ENCODE data around the gene HES3.
A peak's percentile ranks its signal among the peaks of the same experiment; 100 is the strongest.

The HES3 gene

GRCh38 chr1:6243053-6243834 is 735 bp upstream of the HES3 start:
- TF ChIP-seq CTCF (IDR thresholded peaks at IDR 0.05; ENCODE audit: low read length) (no peak), EZH2 (optimal IDR thresholded peaks at IDR 0.05; ENCODE audit: low read depth, low read length) (no peak), EZH2phosphoT487 (IDR thresholded peaks at IDR 0.05; ENCODE audit: low read length) (no peak; the same call in 1 of the 2 replicates)
- Histone ChIP-seq H3K4me2 (ENCODE audit: low read depth, low read length) (no peak overlapping the region), H3K36me3 (replicated peaks; ENCODE audit: insufficient read depth, low read length) (no peaks in the 10 kb centered on the region), H3K9me3 (replicated peaks; ENCODE audit: insufficient read depth, low read length) (no peaks in the 10 kb centered on the region), H3F3A (ENCODE audit: insufficient read depth, low read length) (no peaks in the 10 kb centered on the region), H2AFZ (ENCODE audit: low read length) (no peak overlapping the region), H3K9me2 (replicated peaks; ENCODE audit: insufficient read depth, low read length) (no peaks in the 10 kb centered on the region), H4K20me1 (ENCODE audit: insufficient read depth, low read length) (no peaks in the 10 kb centered on the region), H3K79me2 (ENCODE audit: low read length) (no peaks in the 10 kb centered on the region), H3K27me3 (replicated peaks; ENCODE audit: insufficient read depth, low read length) (peaks cover 88% of the 10 kb centered on the region), H3K9ac (ENCODE audit: low read length) (no peak overlapping the region), H3K27ac (ENCODE audit: low read length) (no peak overlapping the region), H3K4me3 (ENCODE audit: low read length) (no peak overlapping the region), H3K4me1 (ENCODE audit: low read length) (no peaks in the 10 kb centered on the region; the same call in 1 of the 2 replicates)
- DNase-seq = no peak

GRCh38 chr1:6244401-6245049 is 546 bp downstream of the HES3 start:
- DNase-seq = no peak
- Histone ChIP-seq H3K4me1 (ENCODE audit: low read length) (no peaks in the 10 kb centered on the region; the same call in 1 of the 2 replicates), H3K36me3 (replicated peaks; ENCODE audit: insufficient read depth, low read length) (no peaks in the 10 kb centered on the region), H4K20me1 (ENCODE audit: insufficient read depth, low read length) (no peaks in the 10 kb centered on the region), H3K4me2 (ENCODE audit: low read depth, low read length) (no peak overlapping the region), H3K4me3 (ENCODE audit: low read length) (no peak overlapping the region), H3K27ac (ENCODE audit: low read length) (no peak overlapping the region), H3K9me3 (replicated peaks; ENCODE audit: insufficient read depth, low read length) (no peaks in the 10 kb centered on the region), H3K9me2 (replicated peaks; ENCODE audit: insufficient read depth, low read length) (no peaks in the 10 kb centered on the region), H3K27me3 (replicated peaks; ENCODE audit: insufficient read depth, low read length) (peaks cover 85% of the 10 kb centered on the region), H3K9ac (ENCODE audit: low read length) (no peak overlapping the region), H3K79me2 (ENCODE audit: low read length) (no peaks in the 10 kb centered on the region), H3F3A (ENCODE audit: insufficient read depth, low read length) (no peaks in the 10 kb centered on the region), H2AFZ (ENCODE audit: low read length) (no peak overlapping the region)
- no peak for TF ChIP-seq EZH2phosphoT487 (IDR thresholded peaks at IDR 0.05; ENCODE audit: low read length)

GRCh38 chr1:6245086-6245868 is 1.3 kb downstream of the HES3 start:
- no peaks in the 10 kb centered on the region for H3K79me2 ChIP-seq (ENCODE audit: low read length)
- H4K20me1 ChIP-seq (ENCODE audit: insufficient read depth, low read length) = no peaks in the 10 kb centered on the region
- no peak for TF ChIP-seq EZH2 (optimal IDR thresholded peaks at IDR 0.05; ENCODE audit: low read depth, low read length)
- TF ChIP-seq CTCF (IDR thresholded peaks at IDR 0.05; ENCODE audit: low read length) = peak; percentile 73
- H3K4me2 ChIP-seq (ENCODE audit: low read depth, low read length) = peak overlapping the region; percentile 57; the same call in 1 of the 2 replicates
- no peak overlapping the region for H3K9ac ChIP-seq (ENCODE audit: low read length)
- H2AFZ ChIP-seq (ENCODE audit: low read length) = no peak overlapping the region
- H3K27me3 ChIP-seq (replicated peaks; ENCODE audit: insufficient read depth, low read length) = peaks cover 85% of the 10 kb centered on the region
- no peaks in the 10 kb centered on the region for H3K9me2 ChIP-seq (replicated peaks; ENCODE audit: insufficient read depth, low read length)
- H3K4me1 ChIP-seq (ENCODE audit: low read length) = no peaks in the 10 kb centered on the region; the same call in 1 of the 2 replicates
- H3K27ac ChIP-seq (ENCODE audit: low read length) = no peak overlapping the region
- peak overlapping the region; percentile 40 for H3K4me3 ChIP-seq (ENCODE audit: low read length)
- no peaks in the 10 kb centered on the region for H3K36me3 ChIP-seq (replicated peaks; ENCODE audit: insufficient read depth, low read length)
- DNase-seq = peak; percentile 82
- no peaks in the 10 kb centered on the region for H3K9me3 ChIP-seq (replicated peaks; ENCODE audit: insufficient read depth, low read length)
- no peaks in the 10 kb centered on the region for H3F3A ChIP-seq (ENCODE audit: insufficient read depth, low read length)
